Measurements from ENCODE around the gene UBAC2. TPM values are rescaled to one million over a fixed set of nuclear protein-coding genes. Genes with fewer than 3 reads are reported as not detected.
A peak's percentile ranks its signal among the peaks of the same experiment; 100 is the strongest.

The UBAC2 gene
- total RNA-seq, 1 experiment from 2014 or later: 54.7 TPM

- peak; percentile 79 for DNase-seq (ENCODE audit: low read depth)
These were observed 155.8 kb downstream of the UBAC2 start for GRCh38 chr13:99356262-99357091.

- DNase-seq (ENCODE audit: low read depth): no peak
These were observed 156.5 kb downstream of the UBAC2 start for GRCh38 chr13:99357131-99357596.

GRCh38 chr13:99357941-99358340, 157.3 kb downstream of the UBAC2 start:
- DNase-seq (ENCODE audit: low read depth): no peak

GRCh38 chr13:99359528-99359927, 158.9 kb downstream of the UBAC2 start:
- no peak for DNase-seq (ENCODE audit: low read depth)

GRCh38 chr13:99360696-99361095, 160.0 kb downstream of the UBAC2 start:
- no peak for DNase-seq (ENCODE audit: low read depth)

GRCh38 chr13:99361197-99361596, 160.5 kb downstream of the UBAC2 start:
- DNase-seq (ENCODE audit: low read depth): no peak

- no peak for DNase-seq (ENCODE audit: low read depth)
These were observed 161.7 kb downstream of the UBAC2 start for GRCh38 chr13:99362362-99362761.

GRCh38 chr13:99363391-99363790, 162.7 kb downstream of the UBAC2 start:
- no peak for DNase-seq (ENCODE audit: low read depth)

- no peak for DNase-seq (ENCODE audit: low read depth)
These were observed 163.3 kb downstream of the UBAC2 start for GRCh38 chr13:99363949-99364348.

GRCh38 chr13:99366075-99366987, 165.7 kb downstream of the UBAC2 start:
- DNase-seq (ENCODE audit: low read depth): no peak

GRCh38 chr13:99367106-99367616, 166.5 kb downstream of the UBAC2 start:
- no peak for DNase-seq (ENCODE audit: low read depth)

GRCh38 chr13:99367663-99368448, 167.2 kb downstream of the UBAC2 start:
- no peak for DNase-seq (ENCODE audit: low read depth)

GRCh38 chr13:99370481-99371275, 170.0 kb downstream of the UBAC2 start:
- DNase-seq (ENCODE audit: low read depth): no peak

GRCh38 chr13:99371956-99372355, 171.3 kb downstream of the UBAC2 start:
- no peak for DNase-seq (ENCODE audit: low read depth)

GRCh38 chr13:99373436-99373835, 172.8 kb downstream of the UBAC2 start:
- no peak for DNase-seq (ENCODE audit: low read depth)

GRCh38 chr13:99374169-99374991, 173.7 kb downstream of the UBAC2 start:
- DNase-seq (ENCODE audit: low read depth): no peak

GRCh38 chr13:99374994-99375737, 174.5 kb downstream of the UBAC2 start:
- no peak for DNase-seq (ENCODE audit: low read depth)

GRCh38 chr13:99375738-99376080, 175.1 kb downstream of the UBAC2 start:
- DNase-seq (ENCODE audit: low read depth): no peak

GRCh38 chr13:99376132-99376531, 175.5 kb downstream of the UBAC2 start:
- no peak for DNase-seq (ENCODE audit: low read depth)
